Ovary (tissue), 9 donors: ENCODE results near the gene CACNB2. TPM values are rescaled to one million over a fixed set of nuclear protein-coding genes. Genes with fewer than 3 reads are reported as not detected.

Experiments used
- DNase-seq, 5 donors: peaks; one replicate each; pipeline ENCODE4 v3.0.0-alpha.2; 2019 to 2020
- H3K27ac ChIP-seq, 2 donors: fragments of 200-600 bp; one replicate each; pipeline versions ENCODE4 v1.5.1 to v1.8.0; 2019 to 2022
- H3K27me3 ChIP-seq: fragments of 200-600 bp; one replicate; pipeline ENCODE4 v1.8.0; 2022
- H3K36me3 ChIP-seq: fragments of 200-600 bp; sonication (generic); one replicate; pipeline ENCODE4 v1.5.1; 2019
- H3K4me1 ChIP-seq: one replicate; pipeline ENCODE4 v1.8.1; 2013; ENCODE audit warnings: mild to moderate bottlenecking, moderate library complexity; ENCODE audit not compliant: insufficient read depth
- H3K4me3 ChIP-seq: fragments of 200-600 bp; sonication (generic); one replicate; pipeline ENCODE4 v1.5.1; 2017
- H3K9me3 ChIP-seq, 2 donors: fragments of 200-600 bp in 1 of 2; sonication (generic) in 1 of 2; one replicate each; pipeline versions ENCODE4 v1.5.1 to v1.8.1; 2013 to 2019; ENCODE audit warnings: mild to moderate bottlenecking in 1 of 2, moderate library complexity in 1 of 2
- EP300 ChIP-seq: sonication (generic); formaldehyde crosslinking; IDR thresholded peaks from one replicate; pipeline ENCODE4 v1.6.1; 2017; ENCODE audit warnings: antibody characterized with exemption
- POLR2A ChIP-seq: fragments of 450-650 bp; IDR thresholded peaks from one replicate; pipeline ENCODE4 v1.6.1; 2017; ENCODE audit warnings: antibody characterized with exemption, mild to moderate bottlenecking, moderate library complexity
- WGBS, 3 donors: extraction: QIAGEN DNeasy Blood & Tissue Kit in 1 of 3; methylation state at CpG; one replicate each; pipeline versions ENCODE4 v1.1.5 to v1.1.7; 2013 to 2017; 5-methylcytosine and 5-hydroxymethylcytosine counted together
- intact Hi-C, 4 donors: fragments of 100-400 bp; cut with DNase I; formaldehyde crosslinking; loops; one replicate each; pipeline versions ENCODE4 v1.11.0 to v1.15.1; 2022 to 2023
- polyA plus RNA-seq, 2 donors: library from polyadenylated mRNA; stranded (reverse); fragments of 200-250 nt in 1 of 2; fragments of 350-450 nt in 1 of 2; fragmentation: Illumina TruSeq in 1 of 2; extraction: RNeasy Lipid Tissue Mini Kit (QIAGEN cat#74804) in 1 of 2; gene quantifications; one replicate each; pipeline ENCODE4 v1.2.3, GENCODE V29; 2013 to 2014
- total RNA-seq, 7 donors: library from RNA; depleted of rRNA in 2 of 7; stranded (reverse); fragments of >200 nt in 2 of 7; fragmentation: NEBNext Ultra II Directional in 3 of 7; extraction: Animal tissue kit (Norgen Biotek cat#: 25700) in 3 of 7; gene quantifications; one replicate each; pipeline versions ENCODE4 v1.1.0 to v1.2.4, GENCODE V29; 2016 to 2023
- TF ChIP-seq, protein P1 (sequence below), 3 donors: fragments of 450-650 bp in 2 of 3; fragments of 200-600 bp in 1 of 3; IDR thresholded peaks; one replicate each; pipeline versions ENCODE4 v1.5.1 to v1.8.0; 2016 to 2022; ENCODE audit warnings: antibody characterized with exemption in 3 of 3, mild to moderate bottlenecking in 1 of 3
- donor health status: DM: no; HTN: no; CAD: no; lungs with moderate emphysema.
- donor health status: DM: no; HTN: no; CAD: no.
- donor health status: Bipolar disorder and iron deficiency.
- donor health status: DM: yes; HTN: yes; CAD: no.
- donor health status: DM: no; HTN: no; CAD: no.
- donor health status: DM: yes; HTN: yes; CAD: no.

Gene CACNB2
- total and polyA plus RNA-seq, 9 donors: 8.9 to 60.9 (median 23.8) TPM

DNA sequence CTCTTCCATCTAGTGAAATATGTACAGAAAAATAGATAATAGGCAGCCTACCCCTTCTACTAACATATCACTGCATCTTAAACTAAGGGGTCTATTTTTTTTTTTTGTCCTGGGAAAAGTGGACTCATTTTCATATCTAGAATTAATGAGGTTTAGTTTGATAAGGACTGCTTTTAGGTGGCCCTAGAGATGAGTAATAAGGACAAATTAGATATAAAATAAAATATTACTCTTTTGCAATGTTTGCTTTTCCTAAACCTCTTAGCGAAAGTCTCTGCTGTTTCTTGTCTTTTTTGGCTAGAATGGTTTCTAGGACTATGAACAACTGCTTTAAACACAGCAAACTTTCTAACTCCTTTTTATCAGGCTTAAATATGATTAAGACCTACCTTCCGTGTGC is 83.7 kb downstream of the CACNB2 start:
- no peak overlapping the region for H3K4me3 ChIP-seq
- intact Hi-C loops: loop anchor here in 1 of 4 donors (5.0 to 10.0 kb wide), 2 partner anchors 101 to 377 kb away; no protein-coding TSS in a partner anchor
- peak overlapping the region; percentile 36 to 78 for H3K27ac ChIP-seq
- no peaks in the 10 kb centered on the region for H3K36me3 ChIP-seq
- H3K4me1 ChIP-seq: peaks cover 7% of the 10 kb centered on the region
- TF ChIP-seq POLR2A (no peak), EP300 (no peak)
- TF ChIP-seq, protein P1, sequence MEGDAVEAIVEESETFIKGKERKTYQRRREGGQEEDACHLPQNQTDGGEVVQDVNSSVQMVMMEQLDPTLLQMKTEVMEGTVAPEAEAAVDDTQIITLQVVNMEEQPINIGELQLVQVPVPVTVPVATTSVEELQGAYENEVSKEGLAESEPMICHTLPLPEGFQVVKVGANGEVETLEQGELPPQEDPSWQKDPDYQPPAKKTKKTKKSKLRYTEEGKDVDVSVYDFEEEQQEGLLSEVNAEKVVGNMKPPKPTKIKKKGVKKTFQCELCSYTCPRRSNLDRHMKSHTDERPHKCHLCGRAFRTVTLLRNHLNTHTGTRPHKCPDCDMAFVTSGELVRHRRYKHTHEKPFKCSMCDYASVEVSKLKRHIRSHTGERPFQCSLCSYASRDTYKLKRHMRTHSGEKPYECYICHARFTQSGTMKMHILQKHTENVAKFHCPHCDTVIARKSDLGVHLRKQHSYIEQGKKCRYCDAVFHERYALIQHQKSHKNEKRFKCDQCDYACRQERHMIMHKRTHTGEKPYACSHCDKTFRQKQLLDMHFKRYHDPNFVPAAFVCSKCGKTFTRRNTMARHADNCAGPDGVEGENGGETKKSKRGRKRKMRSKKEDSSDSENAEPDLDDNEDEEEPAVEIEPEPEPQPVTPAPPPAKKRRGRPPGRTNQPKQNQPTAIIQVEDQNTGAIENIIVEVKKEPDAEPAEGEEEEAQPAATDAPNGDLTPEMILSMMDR (IDR thresholded peaks at IDR 0.05): no peak
- 29 to 35% (median 34%) methylated on average over 2 of the region's 2 CpGs for WGBS, 3 donors
- DNase-seq: no peak
- no peaks in the 10 kb centered on the region for H3K9me3 ChIP-seq
- H3K27me3 ChIP-seq: no peaks in the 10 kb centered on the region

DNA sequence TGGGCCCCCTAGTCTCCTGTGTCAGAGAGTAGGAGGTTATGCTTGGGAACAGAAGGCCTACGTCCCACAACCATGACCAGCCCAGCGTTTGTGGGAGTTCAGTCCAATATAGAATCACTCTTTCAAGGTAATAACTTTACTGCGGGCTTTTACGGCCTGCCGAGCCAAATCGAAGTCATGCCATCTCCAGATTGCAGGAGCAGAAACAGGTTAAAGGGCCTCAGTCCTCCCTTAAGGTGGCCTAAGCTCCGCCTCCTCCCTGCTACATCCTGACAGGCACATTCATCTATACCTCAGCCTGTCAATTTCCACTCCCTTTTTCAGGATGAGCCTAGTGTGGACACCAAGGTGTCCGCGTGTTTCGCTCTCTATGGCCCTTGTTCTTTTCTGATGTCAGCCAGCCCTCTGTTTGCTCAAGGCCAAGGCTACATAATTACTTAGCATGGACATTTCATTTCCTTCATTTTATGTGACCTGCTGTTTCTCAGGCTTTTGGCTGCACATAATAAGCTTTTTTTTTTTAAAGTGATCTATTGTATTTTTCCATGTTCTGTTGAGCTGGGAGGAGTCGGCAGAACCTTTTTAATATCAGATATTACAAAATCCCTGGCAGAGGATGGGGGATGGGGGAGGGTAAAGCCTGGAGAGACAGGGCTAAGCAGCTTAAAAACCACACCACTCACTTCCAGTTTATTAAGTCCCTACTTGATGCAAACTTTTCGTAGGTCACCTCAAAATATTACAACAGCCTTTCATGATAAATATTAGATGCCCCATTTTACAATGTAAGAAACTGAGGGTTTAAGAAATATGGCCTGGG is 84.6 kb downstream of the CACNB2 start:
- no peaks in the 10 kb centered on the region for H3K9me3 ChIP-seq
- no peaks in the 10 kb centered on the region for H3K36me3 ChIP-seq
- 64 to 69% (median 67%) methylated on average over 12 of the region's 12 CpGs for WGBS, 3 donors
- H3K27me3 ChIP-seq: no peaks in the 10 kb centered on the region
- DNase-seq: peak in 4 of 5 donors; percentile 46 to 81 (median 68)
- TF ChIP-seq EP300: peak; percentile 29
- TF ChIP-seq, protein P1 (IDR thresholded peaks at IDR 0.05): no peak
- no peak for TF ChIP-seq POLR2A
- no peak overlapping the region for H3K4me3 ChIP-seq
- peaks cover 7% of the 10 kb centered on the region for H3K4me1 ChIP-seq
- intact Hi-C loops: loop anchor here in 1 of 4 donors (5.0 to 10.0 kb wide), 2 partner anchors 100 to 378 kb away; no protein-coding TSS in a partner anchor
- H3K27ac ChIP-seq: peak overlapping the region; percentile 36 to 78

DNA sequence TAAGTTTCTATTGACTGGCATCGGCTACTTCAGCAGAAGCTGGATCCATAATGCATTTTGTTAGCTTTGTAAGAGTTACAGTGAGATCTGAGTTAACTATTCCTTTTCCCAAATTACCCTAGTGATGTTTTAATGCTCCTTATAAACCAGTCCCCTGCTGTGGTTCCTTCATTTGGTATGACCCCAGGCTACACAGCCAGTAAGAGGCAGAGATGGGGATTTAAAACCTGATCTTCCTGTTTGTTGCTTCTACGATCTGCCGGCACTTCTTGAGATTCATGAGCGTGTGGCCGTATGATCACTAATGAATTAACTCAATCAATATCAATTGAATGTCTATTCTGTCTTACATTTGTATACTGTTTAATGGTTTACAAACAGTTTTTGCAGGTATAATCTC is 86.1 kb downstream of the CACNB2 start:
- Histone ChIP-seq H3K4me3 (no peak overlapping the region), H3K9me3 (no peaks in the 10 kb centered on the region), H3K27me3 (no peaks in the 10 kb centered on the region), H3K4me1 (peaks cover 7% of the 10 kb centered on the region), H3K36me3 (no peaks in the 10 kb centered on the region), H3K27ac (peak overlapping the region in 1 of 2 donors; percentile 78)
- WGBS, 3 donors: 93 to 98% (median 96%) methylated on average over 5 of the region's 5 CpGs
- no peak for DNase-seq
- intact Hi-C loops: loop anchor here in 1 of 4 donors (10.0 kb wide), 1 partner anchor 98 kb away; no protein-coding TSS in a partner anchor
- TF ChIP-seq EP300 (no peak), POLR2A (no peak)
- TF ChIP-seq, protein P1 (IDR thresholded peaks at IDR 0.05): no peak

DNA sequence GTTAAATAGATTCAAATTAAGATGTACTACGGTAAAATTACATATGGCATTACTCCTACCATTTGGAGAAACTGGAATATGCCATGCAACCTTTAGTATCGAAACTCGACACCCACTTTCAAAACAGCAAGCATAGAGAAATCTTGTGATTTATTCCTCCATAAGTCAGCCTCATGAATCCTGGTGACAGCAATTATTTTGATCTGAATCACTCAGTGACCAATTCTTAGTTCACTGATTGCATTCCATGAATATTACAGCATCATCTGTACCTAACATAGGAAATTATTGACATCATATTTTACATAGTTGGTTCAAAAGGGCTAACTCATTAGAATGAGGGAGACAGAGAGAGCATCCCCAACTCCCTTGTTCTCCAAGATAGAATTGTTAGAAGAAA is 89.6 kb downstream of the CACNB2 start:
- no peaks in the 10 kb centered on the region for H3K9me3 ChIP-seq
- no peak for DNase-seq
- TF ChIP-seq EP300: no peak
- TF ChIP-seq POLR2A: no peak
- TF ChIP-seq, protein P1 (IDR thresholded peaks at IDR 0.05): no peak
- H3K4me3 ChIP-seq: no peak overlapping the region
- intact Hi-C loops: loop anchor here in 1 of 4 donors (10.0 kb wide), 2 partner anchors 95 to 495 kb away; no protein-coding TSS in a partner anchor
- peaks cover 12% of the 10 kb centered on the region for H3K4me1 ChIP-seq
- H3K36me3 ChIP-seq: no peaks in the 10 kb centered on the region
- H3K27ac ChIP-seq: no peak overlapping the region
- WGBS, 3 donors: 75 to 84% (median 81%) methylated on average over 3 of the region's 3 CpGs
- no peaks in the 10 kb centered on the region for H3K27me3 ChIP-seq
